Endothelial cell of umbilical vein (primary cell): Measurements from ENCODE around the gene NOXA1. TPM values are rescaled to one million over a fixed set of nuclear protein-coding genes. Genes with fewer than 3 reads are reported as not detected.
A peak's percentile ranks its signal among the peaks of the same experiment; 100 is the strongest.

Source experiments
- BruUV-seq: library from RNA; stranded (reverse); fragments of 400-500 nt; replicated peaks from 2 replicates; lab custom pipeline; 2021; lab: Mats Ljungman, UMichigan
- CTCF ChIA-PET: fragments of 300-600, 350-600 bp; sonication (Branson Sonifier 250); formaldehyde crosslinking; loops from one replicate; lab custom pipeline; 2021; ENCODE audit warnings: antibody characterized with exemption, inconsistent platforms; lab: Charles Lee
- POLR2A ChIA-PET: fragments of 300-600, 350-600 bp; sonication (Branson Sonifier 250); formaldehyde crosslinking; loops from one replicate; lab custom pipeline; 2021; ENCODE audit warnings: antibody characterized with exemption, inconsistent platforms; lab: Charles Lee
- DNase-seq: peaks from one replicate; pipeline ENCODE4 v3.0.0-alpha.2; 2011; ENCODE audit warnings: low read depth, low spot score
- FAIRE-seq: peaks from 2 replicates; lab custom pipeline; 2011; peaks lifted over from hg19 to GRCh38; lab: Jason Lieb, UNC
- H2AFZ ChIP-seq: 2 replicates; pipeline ENCODE4 v1.6.0; 2012; ENCODE audit warnings: low read depth, low read length, control low read depth, inconsistent platforms
- H3K27ac ChIP-seq: 2 replicates; pipeline ENCODE4 v1.5.1; 2011; ENCODE audit warnings: low read depth, mild to moderate bottlenecking, control low read depth, low read length, moderate library complexity; ENCODE audit not compliant: insufficient read depth
- H3K27me3 ChIP-seq, 2 experiments: 2 replicates each; pipeline versions ENCODE4 v1.6.0 to v1.6.1; 2011; ENCODE audit warnings: low read length in 2 of 2, mixed read lengths in 1 of 2; ENCODE audit not compliant: control insufficient read depth in 2 of 2, insufficient read depth in 2 of 2
- H3K36me3 ChIP-seq, 2 experiments: 2 replicates in 1 of 2; 3 replicates in 1 of 2; pipeline ENCODE4 v1.5.1; 2011; ENCODE audit warnings: low read length in 2 of 2, mild to moderate bottlenecking in 1 of 2, moderate library complexity in 1 of 2; ENCODE audit not compliant: control insufficient read depth in 2 of 2, insufficient read depth in 2 of 2; ENCODE audit errors: extremely low read depth in 1 of 2
- H3K4me1 ChIP-seq: 3 replicates; pipeline ENCODE4 v1.5.1; 2011; ENCODE audit warnings: mild to moderate bottlenecking, low read length; ENCODE audit not compliant: control insufficient read depth, insufficient read depth; ENCODE audit errors: extremely low read depth
- H3K4me2 ChIP-seq: 2 replicates; pipeline ENCODE4 v1.6.1; 2011; ENCODE audit warnings: low read length, control low read depth, mixed read lengths; ENCODE audit not compliant: insufficient read depth
- H3K4me3 ChIP-seq, 3 experiments: fragments of 200-600 bp in 1 of 3; sonication (generic), shearing (Covaris generic) in 1 of 3; replicated peaks in 1 of 3; 2 replicates each; pipeline ENCODE4 v1.5.1; 2011 to 2016; ENCODE audit warnings: control low read depth in 3 of 3, low read length in 3 of 3, mild to moderate bottlenecking in 2 of 3, inconsistent platforms in 1 of 3, low read depth in 1 of 3, moderate library complexity in 1 of 3; ENCODE audit not compliant: insufficient read depth in 1 of 3
- H3K79me2 ChIP-seq: 2 replicates; pipeline ENCODE4 v1.6.0; 2012; ENCODE audit warnings: low read length, inconsistent platforms; ENCODE audit not compliant: control insufficient read depth, insufficient read depth
- H3K9ac ChIP-seq: replicated peaks from 2 replicates; pipeline ENCODE3; 2011; ENCODE audit warnings: low read length, control low read depth; ENCODE audit not compliant: insufficient read depth; ENCODE audit errors: extremely low read depth
- H3K9me1 ChIP-seq: replicated peaks from 3 replicates; pipeline ENCODE4 v1.6.0; 2011; ENCODE audit warnings: mild to moderate bottlenecking, low read length; ENCODE audit not compliant: control insufficient read depth, insufficient read depth; ENCODE audit errors: extremely low read depth
- H3K9me3 ChIP-seq: replicated peaks from 2 replicates; pipeline ENCODE4 v1.5.1; 2012; ENCODE audit warnings: low read length, inconsistent platforms; ENCODE audit not compliant: control insufficient read depth, insufficient read depth
- H4K20me1 ChIP-seq: replicated peaks from 2 replicates; pipeline ENCODE3; 2011; ENCODE audit warnings: mild to moderate bottlenecking, low read length; ENCODE audit not compliant: control insufficient read depth, insufficient read depth; ENCODE audit errors: extremely low read depth
- CTCF ChIP-seq, 2 donors: IDR thresholded peaks; 1 replicate in 1 of 2; 2 replicates in 1 of 2; pipeline ENCODE4 v1.5.1; 2011; ENCODE audit warnings: low read length in 2 of 2, mild to moderate bottlenecking in 2 of 2, moderate library complexity in 2 of 2, control low read depth in 1 of 2, inconsistent platforms in 1 of 2, low read depth in 1 of 2; ENCODE audit not compliant: insufficient read depth in 1 of 2; ENCODE audit errors: extremely low read depth in 1 of 2
- EZH2 ChIP-seq: IDR thresholded peaks from 2 replicates; pipeline ENCODE4 v1.6.1; 2012; ENCODE audit warnings: borderline replicate concordance, low read depth, mild to moderate bottlenecking, moderate library complexity, low read length, inconsistent platforms; ENCODE audit not compliant: severe bottlenecking
- MYC ChIP-seq: IDR thresholded peaks from one replicate; pipeline ENCODE4 v1.6.1; 2011; ENCODE audit warnings: mild to moderate bottlenecking, low read depth, low read length
- dilution Hi-C: fragments of 300-500 bp; cut with MboI; formaldehyde crosslinking; loops from one replicate; pipeline ENCODE4 v1.15.0; 2019; ENCODE audit warnings: low sequenced_read_pairs; ENCODE audit not compliant: extremely low pct_ligation_motif_present
- intact Hi-C: fragments of 100-400 bp; cut with micrococcal nuclease; formaldehyde crosslinking; loops from one replicate; pipeline ENCODE4 v1.10.0; 2022
- polyA plus RNA-seq, 4 experiments: library from polyadenylated mRNA; depleted of rRNA in 3 of 4; stranded (reverse) in 3 of 4; unstranded in 1 of 4; fragments of >200 nt; gene quantifications; 2 replicates each; pipeline versions ENCODE4 v1.2.1 to v1.2.3, GENCODE V29; 2011 to 2012; ENCODE audit warnings: missing spikeins in 1 of 4
- total RNA-seq: library from RNA; stranded (reverse); gene quantifications from 2 replicates; pipeline ENCODE4 v1.2.3, GENCODE V29; 2021

NOXA1 gene
- total and polyA plus RNA-seq, 2 donors (not counting 3 experiments of a cell fraction or from before 2014, with no cell fraction given): 0.40 to 0.91 TPM

- no peak for TF ChIP-seq EZH2
- TF ChIP-seq MYC: no peak
- no peak for TF ChIP-seq CTCF (IDR thresholded peaks at IDR 0.05; ENCODE audit: extremely low read depth in 1 of 2, insufficient read depth in 1 of 2, low read depth in 1 of 2, low read length in 2 of 2)
- no peaks in the 10 kb centered on the region for H3K9me3 ChIP-seq
- POLR2A ChIA-PET: no interaction called here
- dilution Hi-C loops: no loop called here
- no peaks in the 10 kb centered on the region for H3K9me1 ChIP-seq
- H3K36me3 ChIP-seq: peaks cover 0 to 2% of the 10 kb centered on the region in 2 experiments
- peaks cover 17% of the 10 kb centered on the region for H3K4me1 ChIP-seq
- peak overlapping the region in 1 of 3 experiments; percentile 39 for H3K4me3 ChIP-seq
- CTCF ChIA-PET: no interaction called here
- peak overlapping the region; percentile 31 for H3K4me2 ChIP-seq
- H3K9ac ChIP-seq: peak overlapping the region; percentile 52
- FAIRE-seq: no peak
- no TSS peak for BruUV-seq
- H3K27ac ChIP-seq: peak overlapping the region; percentile 44
- no peaks in the 10 kb centered on the region for H4K20me1 ChIP-seq
- DNase-seq: no peak
- intact Hi-C loops: no loop called here
- no peak overlapping the region for H2AFZ ChIP-seq
- no peaks in the 10 kb centered on the region for H3K27me3 ChIP-seq
- H3K79me2 ChIP-seq: peaks cover 58% of the 10 kb centered on the region
Observed at GRCh38 chr9:137416563-137417151, 6.5 kb upstream of the NOXA1 start.
